ENCODE measurements around the gene CPB2.

GRCh38 chr13:46010148-46010547 lies 94.7 kb downstream of the CPB2 start:
- TF ChIP-seq, protein P1, sequence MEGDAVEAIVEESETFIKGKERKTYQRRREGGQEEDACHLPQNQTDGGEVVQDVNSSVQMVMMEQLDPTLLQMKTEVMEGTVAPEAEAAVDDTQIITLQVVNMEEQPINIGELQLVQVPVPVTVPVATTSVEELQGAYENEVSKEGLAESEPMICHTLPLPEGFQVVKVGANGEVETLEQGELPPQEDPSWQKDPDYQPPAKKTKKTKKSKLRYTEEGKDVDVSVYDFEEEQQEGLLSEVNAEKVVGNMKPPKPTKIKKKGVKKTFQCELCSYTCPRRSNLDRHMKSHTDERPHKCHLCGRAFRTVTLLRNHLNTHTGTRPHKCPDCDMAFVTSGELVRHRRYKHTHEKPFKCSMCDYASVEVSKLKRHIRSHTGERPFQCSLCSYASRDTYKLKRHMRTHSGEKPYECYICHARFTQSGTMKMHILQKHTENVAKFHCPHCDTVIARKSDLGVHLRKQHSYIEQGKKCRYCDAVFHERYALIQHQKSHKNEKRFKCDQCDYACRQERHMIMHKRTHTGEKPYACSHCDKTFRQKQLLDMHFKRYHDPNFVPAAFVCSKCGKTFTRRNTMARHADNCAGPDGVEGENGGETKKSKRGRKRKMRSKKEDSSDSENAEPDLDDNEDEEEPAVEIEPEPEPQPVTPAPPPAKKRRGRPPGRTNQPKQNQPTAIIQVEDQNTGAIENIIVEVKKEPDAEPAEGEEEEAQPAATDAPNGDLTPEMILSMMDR (IDR thresholded peaks at IDR 0.05 in 4 of 5, conservative IDR thresholded peaks at IDR 0.05 in 1 of 5): no peak
- TF ChIP-seq POLR2A (IDR thresholded peaks at IDR 0.05): no peak
